ENCODE measurements around the gene PSMB5.

- TF ChIP-seq CTCF (IDR thresholded peaks at IDR 0.05; ENCODE audit: insufficient read depth, low read depth, low read length) (no peak), EZH2 (IDR thresholded peaks at IDR 0.05; ENCODE audit: insufficient read depth, low read length) (no peak)
Measured at GRCh38 chr14:23033251-23033727, 1.4 kb downstream of the PSMB5 start.
